ENCODE results near the gene CYB561.

Gene CYB561

GRCh38 chr17:63438092-63439051, 7.7 kb downstream of the CYB561 start:
- no peak overlapping the region for H3K27ac ChIP-seq

GRCh38 chr17:63437287-63438091, 8.6 kb downstream of the CYB561 start:
- H3K27ac ChIP-seq: no peak overlapping the region
- TF ChIP-seq ZFX (IDR thresholded peaks at IDR 0.05; ENCODE audit: borderline replicate concordance) (no peak), CTCF (IDR thresholded peaks at IDR 0.05) (no peak)

More at GRCh38 chr17:63438092-63439051, 7.7 kb downstream of the CYB561 start:
- TF ChIP-seq ZFX (IDR thresholded peaks at IDR 0.05; ENCODE audit: borderline replicate concordance) (no peak), CTCF (IDR thresholded peaks at IDR 0.05) (no peak)

GRCh38 chr17:63436523-63437110, 9.5 kb downstream of the CYB561 start:
- TF ChIP-seq ZFX (IDR thresholded peaks at IDR 0.05; ENCODE audit: borderline replicate concordance) (no peak), CTCF (IDR thresholded peaks at IDR 0.05) (peak; percentile 29)
- H3K27ac ChIP-seq: no peak overlapping the region

- TF ChIP-seq CTCF (IDR thresholded peaks at IDR 0.05) (no peak), ZFX (IDR thresholded peaks at IDR 0.05; ENCODE audit: borderline replicate concordance) (no peak)
- no peak overlapping the region for H3K27ac ChIP-seq
These were observed 10.2 kb downstream of the CYB561 start for GRCh38 chr17:63435681-63436522.

DNA sequence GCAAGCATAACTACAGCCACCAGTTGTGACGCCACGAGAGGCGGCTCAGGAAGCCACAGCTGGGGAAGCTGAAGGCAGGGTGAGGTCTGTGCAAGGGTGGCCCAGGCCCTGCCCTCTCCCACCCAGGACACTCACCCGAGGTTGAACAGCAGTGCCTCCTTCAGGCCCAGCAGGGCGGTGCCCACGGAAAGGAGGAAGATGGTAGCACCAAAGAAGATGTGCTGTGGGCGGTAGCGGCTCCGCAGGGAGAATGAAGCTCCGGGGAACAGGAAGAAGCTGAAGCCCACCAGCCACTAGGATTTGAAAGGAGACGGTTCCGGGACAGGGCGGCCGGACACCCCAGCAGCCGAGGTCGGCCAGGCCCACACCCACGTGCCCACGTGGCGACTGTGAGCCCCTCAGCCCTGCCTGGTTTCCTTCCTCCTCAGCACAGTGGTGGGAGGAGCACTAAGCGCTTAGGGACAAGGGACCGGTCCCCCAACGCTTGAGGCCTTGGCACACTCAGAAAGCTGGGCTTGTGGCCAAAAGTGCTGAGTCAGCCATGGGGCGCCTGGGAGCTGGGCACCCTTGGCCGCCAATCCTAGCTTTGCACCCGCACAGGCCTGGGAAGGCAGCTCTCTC, 11.0 kb downstream of the CYB561 start:
- H3K27ac ChIP-seq: peak overlapping the region; percentile 81; the same call in 1 of the 2 replicates

More for the DNA sequence above, 11.0 kb downstream of the CYB561 start:
- TF ChIP-seq CTCF (IDR thresholded peaks at IDR 0.05) (peak; percentile 44), ZFX (IDR thresholded peaks at IDR 0.05; ENCODE audit: borderline replicate concordance) (no peak)
